Smooth muscle cell (in vitro differentiated cells): Measurements from ENCODE around the gene SYT5. TPM values are rescaled to one million over a fixed set of nuclear protein-coding genes. Genes with fewer than 3 reads are reported as not detected.

Experiments used
- DNase-seq: peaks from one replicate; lab custom pipeline; 2025; ENCODE audit not compliant: unreplicated experiment; lab: John Stamatoyannopoulos, UW
- H2AFZ ChIP-seq: fragments of 200-600 bp; sonication (generic); 2 replicates; pipeline ENCODE4 v1.6.0; 2016; ENCODE audit warnings: antibody characterized with exemption, low read depth, mild to moderate bottlenecking
- H3F3A ChIP-seq: fragments of 200-600 bp; sonication (generic); 2 replicates; pipeline ENCODE4 v1.6.0; 2017; ENCODE audit warnings: antibody characterized with exemption, low read depth
- H3K27ac ChIP-seq: fragments of 200-600 bp; sonication (generic); 2 replicates; pipeline ENCODE4 v1.5.1; 2016; ENCODE audit warnings: low read depth, mild to moderate bottlenecking
- H3K27me3 ChIP-seq: fragments of 200-600 bp; sonication (generic); 2 replicates; pipeline ENCODE4 v1.6.1; 2016; ENCODE audit warnings: low read depth, mild to moderate bottlenecking
- H3K36me3 ChIP-seq: fragments of 200-600 bp; sonication (generic); 2 replicates; pipeline ENCODE4 v1.5.1; 2016; ENCODE audit warnings: low read depth
- H3K4me1 ChIP-seq: fragments of 200-600 bp; sonication (generic); 2 replicates; pipeline ENCODE4 v1.5.1; 2016; ENCODE audit warnings: low read depth
- H3K4me2 ChIP-seq: fragments of 200-600 bp; sonication (generic); 2 replicates; pipeline ENCODE4 v1.6.0; 2016; ENCODE audit warnings: mild to moderate bottlenecking
- H3K4me3 ChIP-seq: fragments of 200-600 bp; sonication (generic); 2 replicates; pipeline ENCODE4 v1.5.1; 2016; ENCODE audit warnings: mild to moderate bottlenecking
- H3K79me2 ChIP-seq: fragments of 200-600 bp; sonication (generic); 2 replicates; pipeline ENCODE4 v1.6.0; 2016; ENCODE audit warnings: low read depth, mild to moderate bottlenecking
- H3K9ac ChIP-seq: fragments of 200-600 bp; sonication (generic); 2 replicates; pipeline ENCODE4 v1.6.0; 2016; ENCODE audit warnings: low read depth
- H3K9me3 ChIP-seq: fragments of 200-600 bp; sonication (generic); replicated peaks from 2 replicates; pipeline ENCODE4 v1.5.1; 2016; ENCODE audit warnings: low read depth
- H4K20me1 ChIP-seq: fragments of 200-600 bp; sonication (generic); 2 replicates; pipeline ENCODE4 v1.6.0; 2016; ENCODE audit warnings: low read depth
- WGBS: methylation state at CpG from one replicate; pipeline ENCODE4 v1.1.7; 2016; ENCODE audit warnings: low lambda C conversion rate; 5-methylcytosine and 5-hydroxymethylcytosine counted together
- polyA plus RNA-seq: library from polyadenylated mRNA; unstranded; fragments of >200 nt; fragmentation: Nextera tagmentation; extraction: Ambion mirVana; gene quantifications from 2 replicates; pipeline ENCODE4 v1.2.1, GENCODE V29; 2016
- total RNA-seq: library from RNA; depleted of rRNA; stranded (reverse); fragments of >200 nt; gene quantifications from 2 replicates; pipeline ENCODE4 v1.2.3, GENCODE V29; 2014
- TF ChIP-seq, protein P1 (sequence below): fragments of 200-600 bp; sonication (generic); IDR thresholded peaks from 2 replicates; pipeline ENCODE4 v1.5.1; 2017; ENCODE audit warnings: borderline replicate concordance, mild to moderate bottlenecking, antibody characterized with exemption; ENCODE audit not compliant: insufficient read depth, poor library complexity, severe bottlenecking

SYT5 gene
- total and polyA plus RNA-seq, 2 experiments from 2014 or later: not detected

- no peak overlapping the region for H3K27ac ChIP-seq
- no peak overlapping the region for H3K9ac ChIP-seq
- TF ChIP-seq, protein P1, sequence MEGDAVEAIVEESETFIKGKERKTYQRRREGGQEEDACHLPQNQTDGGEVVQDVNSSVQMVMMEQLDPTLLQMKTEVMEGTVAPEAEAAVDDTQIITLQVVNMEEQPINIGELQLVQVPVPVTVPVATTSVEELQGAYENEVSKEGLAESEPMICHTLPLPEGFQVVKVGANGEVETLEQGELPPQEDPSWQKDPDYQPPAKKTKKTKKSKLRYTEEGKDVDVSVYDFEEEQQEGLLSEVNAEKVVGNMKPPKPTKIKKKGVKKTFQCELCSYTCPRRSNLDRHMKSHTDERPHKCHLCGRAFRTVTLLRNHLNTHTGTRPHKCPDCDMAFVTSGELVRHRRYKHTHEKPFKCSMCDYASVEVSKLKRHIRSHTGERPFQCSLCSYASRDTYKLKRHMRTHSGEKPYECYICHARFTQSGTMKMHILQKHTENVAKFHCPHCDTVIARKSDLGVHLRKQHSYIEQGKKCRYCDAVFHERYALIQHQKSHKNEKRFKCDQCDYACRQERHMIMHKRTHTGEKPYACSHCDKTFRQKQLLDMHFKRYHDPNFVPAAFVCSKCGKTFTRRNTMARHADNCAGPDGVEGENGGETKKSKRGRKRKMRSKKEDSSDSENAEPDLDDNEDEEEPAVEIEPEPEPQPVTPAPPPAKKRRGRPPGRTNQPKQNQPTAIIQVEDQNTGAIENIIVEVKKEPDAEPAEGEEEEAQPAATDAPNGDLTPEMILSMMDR: no peak
- no peak overlapping the region for H2AFZ ChIP-seq
- no peaks in the 10 kb centered on the region for H3K9me3 ChIP-seq
- H3K4me1 ChIP-seq: no peaks in the 10 kb centered on the region
- no peak overlapping the region for H3K4me3 ChIP-seq
- H3K4me2 ChIP-seq: no peak overlapping the region
- H3K27me3 ChIP-seq: peaks cover 34% of the 10 kb centered on the region
- WGBS: 76% methylated on average over 20 of the region's 20 CpGs
- no peaks in the 10 kb centered on the region for H3F3A ChIP-seq
- H4K20me1 ChIP-seq: no peaks in the 10 kb centered on the region
- no peaks in the 10 kb centered on the region for H3K36me3 ChIP-seq
- H3K79me2 ChIP-seq: no peaks in the 10 kb centered on the region
- DNase-seq: no peak
Measured at GRCh38 chr19:55181740-55182139, 1.7 kb upstream of the SYT5 start.

DNA sequence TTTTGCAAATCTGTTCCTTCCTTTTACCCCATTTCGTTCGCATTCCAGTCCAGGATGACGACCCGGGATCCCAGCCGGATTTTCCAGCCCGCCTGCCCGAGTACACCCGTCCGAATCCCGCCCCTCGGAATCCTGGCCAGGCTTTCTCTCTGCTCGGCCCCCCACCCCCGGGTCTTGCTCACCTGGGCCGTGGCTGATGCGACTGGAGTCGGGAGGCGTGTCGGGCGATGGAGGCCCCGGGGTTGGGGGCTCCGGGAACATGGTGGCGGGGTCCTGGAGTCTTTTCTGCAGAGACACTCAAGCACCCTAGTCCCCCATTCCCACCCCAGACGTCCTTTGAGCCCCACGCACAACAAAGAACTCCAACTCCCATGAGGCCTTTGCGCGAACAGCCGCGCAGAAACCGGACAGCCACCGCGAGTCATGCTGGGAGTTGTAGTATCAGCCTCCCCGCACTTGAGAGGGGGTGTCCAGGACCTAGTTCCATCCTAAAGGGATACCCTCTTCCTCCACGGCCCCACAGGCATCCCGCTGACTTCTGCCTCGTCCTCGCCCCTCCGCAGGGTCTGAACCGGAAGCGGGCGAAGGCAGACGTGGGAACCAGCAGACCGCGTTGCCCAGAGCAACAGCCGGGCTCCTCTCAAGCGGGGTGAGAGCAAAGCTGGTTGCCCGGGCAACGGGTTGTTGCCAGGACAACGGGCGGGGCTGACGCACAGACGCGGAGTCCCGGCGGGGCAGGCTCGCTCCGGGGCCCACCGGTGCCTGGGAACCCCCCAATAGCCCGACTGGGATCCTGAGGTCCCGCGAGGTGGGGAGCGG is 1.1 kb downstream of the SYT5 start:
- DNase-seq: peak; percentile 29
- peak overlapping the region; percentile 56 for H3K4me3 ChIP-seq
- no peaks in the 10 kb centered on the region for H3F3A ChIP-seq
- no peak overlapping the region for H3K27ac ChIP-seq
- 7% methylated on average over 61 of the region's 61 CpGs for WGBS
- TF ChIP-seq, protein P1: no peak
- H3K4me1 ChIP-seq: no peaks in the 10 kb centered on the region
- H3K36me3 ChIP-seq: no peaks in the 10 kb centered on the region
- H2AFZ ChIP-seq: no peak overlapping the region
- peak overlapping the region; percentile 11 for H3K9ac ChIP-seq
- no peaks in the 10 kb centered on the region for H3K9me3 ChIP-seq
- no peaks in the 10 kb centered on the region for H4K20me1 ChIP-seq
- H3K4me2 ChIP-seq: peak overlapping the region; percentile 93
- H3K79me2 ChIP-seq: no peaks in the 10 kb centered on the region
- peaks cover 61% of the 10 kb centered on the region for H3K27me3 ChIP-seq

GRCh38 chr19:55176076-55176475 is 4.0 kb downstream of the SYT5 start:
- H3K4me1 ChIP-seq: no peaks in the 10 kb centered on the region
- no peaks in the 10 kb centered on the region for H3K9me3 ChIP-seq
- H3K36me3 ChIP-seq: no peaks in the 10 kb centered on the region
- TF ChIP-seq, protein P1: no peak
- H3K9ac ChIP-seq: no peak overlapping the region
- no peak overlapping the region for H3K4me3 ChIP-seq
- no peaks in the 10 kb centered on the region for H3K79me2 ChIP-seq
- no peak overlapping the region for H3K27ac ChIP-seq
- no peak for DNase-seq
- 49% methylated on average over 2 of the region's 2 CpGs for WGBS
- H4K20me1 ChIP-seq: no peaks in the 10 kb centered on the region
- peaks cover 70% of the 10 kb centered on the region for H3K27me3 ChIP-seq
- no peak overlapping the region for H2AFZ ChIP-seq
- no peak overlapping the region for H3K4me2 ChIP-seq
- H3F3A ChIP-seq: no peaks in the 10 kb centered on the region
